Fibroblast of villous mesenchyme (primary cell): Measurements from ENCODE around the gene SERPINA9. TPM values are rescaled to one million over a fixed set of nuclear protein-coding genes. Genes with fewer than 3 reads are reported as not detected.

Experiments
- DNase-seq: peaks from one replicate; pipeline ENCODE4 v3.0.0-alpha.2; 2010; ENCODE audit warnings: low read depth
- H3K4me3 ChIP-seq: 2 replicates; pipeline ENCODE4 v1.5.1; 2011; ENCODE audit warnings: low read depth, mild to moderate bottlenecking, low read length
- total RNA-seq: library from RNA; depleted of rRNA; stranded (reverse); fragments of >200 nt; gene quantifications from 2 replicates; pipeline ENCODE4 v1.2.3, GENCODE V29; 2012
- TF ChIP-seq, protein P1 (sequence below): IDR thresholded peaks from 2 replicates; pipeline ENCODE4 v1.5.1; 2012; ENCODE audit warnings: low read depth, mild to moderate bottlenecking, low read length; ENCODE audit not compliant: insufficient read depth

The SERPINA9 gene
- total RNA-seq, 1 donor, result not detected

DNA sequence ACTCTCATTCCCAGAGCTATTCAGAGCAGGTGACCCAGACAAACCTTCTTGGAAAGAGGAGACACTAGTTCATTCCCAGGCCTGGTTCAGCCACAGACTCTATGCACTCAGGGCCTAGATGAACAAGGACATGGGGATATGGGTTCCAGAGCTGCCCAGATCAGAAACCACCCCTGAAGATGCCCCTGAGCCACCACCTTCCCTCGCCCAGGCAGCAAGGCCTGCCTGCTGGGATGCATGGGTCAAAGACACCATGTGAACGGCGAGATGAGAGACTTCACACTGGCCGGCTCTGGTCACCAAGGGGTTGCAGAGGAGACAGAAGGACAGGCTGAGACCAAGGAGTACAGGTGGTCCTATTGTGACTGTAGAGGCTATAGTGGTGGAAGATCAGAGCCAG, 29.2 kb upstream of the SERPINA9 start:
- no peak overlapping the region for H3K4me3 ChIP-seq
- no peak for DNase-seq
- TF ChIP-seq, protein P1, sequence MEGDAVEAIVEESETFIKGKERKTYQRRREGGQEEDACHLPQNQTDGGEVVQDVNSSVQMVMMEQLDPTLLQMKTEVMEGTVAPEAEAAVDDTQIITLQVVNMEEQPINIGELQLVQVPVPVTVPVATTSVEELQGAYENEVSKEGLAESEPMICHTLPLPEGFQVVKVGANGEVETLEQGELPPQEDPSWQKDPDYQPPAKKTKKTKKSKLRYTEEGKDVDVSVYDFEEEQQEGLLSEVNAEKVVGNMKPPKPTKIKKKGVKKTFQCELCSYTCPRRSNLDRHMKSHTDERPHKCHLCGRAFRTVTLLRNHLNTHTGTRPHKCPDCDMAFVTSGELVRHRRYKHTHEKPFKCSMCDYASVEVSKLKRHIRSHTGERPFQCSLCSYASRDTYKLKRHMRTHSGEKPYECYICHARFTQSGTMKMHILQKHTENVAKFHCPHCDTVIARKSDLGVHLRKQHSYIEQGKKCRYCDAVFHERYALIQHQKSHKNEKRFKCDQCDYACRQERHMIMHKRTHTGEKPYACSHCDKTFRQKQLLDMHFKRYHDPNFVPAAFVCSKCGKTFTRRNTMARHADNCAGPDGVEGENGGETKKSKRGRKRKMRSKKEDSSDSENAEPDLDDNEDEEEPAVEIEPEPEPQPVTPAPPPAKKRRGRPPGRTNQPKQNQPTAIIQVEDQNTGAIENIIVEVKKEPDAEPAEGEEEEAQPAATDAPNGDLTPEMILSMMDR, result no peak

DNA sequence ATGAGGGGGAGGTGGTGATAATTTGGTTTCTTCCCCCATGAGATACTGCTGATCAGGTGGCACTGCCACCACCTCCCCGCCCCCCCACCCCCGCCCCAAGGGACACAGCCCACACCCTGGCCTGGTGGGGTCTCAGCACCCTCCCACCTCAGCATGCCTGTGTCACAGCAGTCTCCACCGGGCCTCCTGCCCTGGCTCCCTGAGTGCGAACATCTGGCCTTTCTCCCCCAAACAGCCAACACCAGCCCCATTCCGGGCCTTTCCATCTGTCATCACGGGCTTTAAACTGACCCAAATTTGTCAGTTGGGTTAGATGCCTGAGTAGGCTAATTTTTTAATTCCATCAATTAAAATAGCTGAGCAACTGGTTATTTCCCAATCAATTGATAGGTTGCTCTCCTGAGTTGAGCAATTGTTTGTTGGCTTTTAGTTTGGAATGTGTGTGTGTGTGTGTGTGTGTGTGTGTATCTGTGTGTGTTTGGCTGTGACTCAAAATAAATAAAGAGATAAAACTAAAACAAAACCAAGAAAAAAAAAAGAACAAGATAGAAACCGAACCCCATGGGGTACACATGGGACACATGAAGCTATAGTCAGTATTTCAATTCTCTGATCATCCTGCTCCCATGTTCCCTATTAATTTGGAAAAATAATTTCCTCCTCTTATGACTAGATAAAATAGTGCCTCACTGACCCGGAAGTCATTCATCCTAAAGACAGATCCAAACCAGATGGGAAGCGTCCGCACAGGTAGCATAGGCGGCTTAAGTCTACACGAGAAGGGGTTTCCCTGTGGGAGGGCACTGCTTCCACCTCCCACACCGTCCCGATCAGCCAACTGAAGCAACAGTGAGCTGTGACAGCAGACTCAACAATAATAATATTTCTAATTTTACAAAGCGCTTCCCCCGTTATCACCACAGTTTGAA, 25.9 kb upstream of the SERPINA9 start:
- DNase-seq, result no peak
- TF ChIP-seq, protein P1, result no peak
- H3K4me3 ChIP-seq, result no peak overlapping the region

DNA sequence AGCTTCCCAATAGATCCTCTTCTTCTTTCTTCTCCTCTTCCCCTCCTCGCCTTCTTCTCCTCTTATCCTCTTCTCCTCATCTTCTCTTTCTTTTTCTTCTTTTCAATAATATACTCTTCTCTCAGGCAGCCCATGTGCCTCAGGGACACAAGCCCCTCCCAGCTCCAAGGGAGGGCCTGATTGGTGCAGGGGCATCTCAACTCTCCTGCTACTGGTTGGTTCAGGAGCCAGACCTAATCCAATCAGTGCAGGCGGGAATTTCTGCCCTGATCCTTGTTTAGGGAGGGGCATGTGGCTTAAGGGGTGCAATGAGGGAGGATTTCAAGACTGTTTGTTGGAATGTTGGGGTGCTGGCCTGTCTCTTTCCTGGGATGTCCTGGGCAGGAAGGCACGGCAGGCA, 24.3 kb upstream of the SERPINA9 start:
- no peak for DNase-seq
- TF ChIP-seq, protein P1, result no peak
- no peak overlapping the region for H3K4me3 ChIP-seq

DNA sequence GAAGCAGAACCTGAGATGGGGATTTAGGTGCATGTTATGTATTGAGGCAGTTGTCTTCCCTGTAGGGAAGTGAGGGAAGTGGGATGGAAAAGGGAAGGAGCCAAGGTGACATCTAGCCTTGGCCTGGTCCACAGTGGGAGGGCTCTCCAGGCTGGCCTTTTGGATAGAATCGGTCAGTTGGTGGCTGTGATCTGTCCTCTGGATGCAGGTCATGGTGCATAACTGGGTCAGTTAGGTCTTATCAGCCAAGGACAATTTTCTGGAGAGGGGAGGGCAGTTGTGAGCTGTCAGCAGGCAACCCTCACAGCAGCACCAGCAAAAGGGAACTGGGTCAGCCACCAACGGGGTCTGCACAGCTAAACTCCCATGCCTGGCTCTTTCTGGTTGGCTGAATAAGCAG, 23.7 kb upstream of the SERPINA9 start:
- TF ChIP-seq, protein P1, result no peak
- DNase-seq, result no peak
- H3K4me3 ChIP-seq, result no peak overlapping the region

DNA sequence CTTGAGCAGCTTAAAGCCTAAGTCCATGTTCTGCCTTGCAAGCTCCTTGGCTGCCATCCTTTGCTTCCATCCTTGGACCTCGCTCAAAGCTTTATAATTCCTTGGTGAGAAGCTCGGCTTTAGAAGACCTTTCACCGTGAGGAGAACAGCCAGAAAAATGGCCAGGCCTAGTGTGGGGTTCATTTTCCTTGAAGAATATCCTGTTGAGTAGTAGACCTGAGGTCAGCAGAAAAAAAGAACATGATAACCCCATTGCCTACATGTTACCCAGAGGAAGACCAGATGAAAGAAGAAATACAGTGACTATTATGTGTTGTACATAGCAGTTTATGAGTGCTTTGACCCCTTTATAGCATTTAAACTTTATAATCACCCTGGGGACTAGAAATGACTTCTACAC, 22.2 kb upstream of the SERPINA9 start:
- DNase-seq, result no peak
- TF ChIP-seq, protein P1, result no peak

DNA sequence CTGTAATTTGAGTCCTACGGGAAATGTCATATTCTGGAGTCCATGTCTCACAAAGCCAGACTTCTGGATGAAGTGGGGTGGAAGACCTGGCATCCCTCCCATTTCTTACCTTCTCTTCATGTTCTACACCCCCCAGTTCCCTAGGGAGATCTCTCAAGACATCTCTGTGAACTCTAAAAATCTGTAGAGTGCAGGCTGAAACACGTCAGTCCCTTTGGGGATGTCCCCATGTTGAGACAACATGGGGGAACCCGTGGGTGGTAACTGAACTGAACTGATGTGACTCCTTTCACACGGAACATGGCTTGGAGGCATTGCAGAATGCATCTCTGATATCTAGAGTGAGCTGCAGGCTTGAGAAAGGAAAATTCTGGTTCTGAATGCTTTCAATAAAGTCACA, 18.1 kb upstream of the SERPINA9 start:
- H3K4me3 ChIP-seq, result no peak overlapping the region
- no peak for DNase-seq
- TF ChIP-seq, protein P1, result no peak

More for the DNA sequence above, 22.2 kb upstream of the SERPINA9 start:
- H3K4me3 ChIP-seq, result no peak overlapping the region
